ENCODE results near the gene VEZF1. TPM values are rescaled to one million over a fixed set of nuclear protein-coding genes. Genes with fewer than 3 reads are reported as not detected.

VEZF1 gene
- total and polyA plus RNA-seq, 4 experiments from 2014 or later = 30.6 to 76.6 (median 63.1) TPM

DNA sequence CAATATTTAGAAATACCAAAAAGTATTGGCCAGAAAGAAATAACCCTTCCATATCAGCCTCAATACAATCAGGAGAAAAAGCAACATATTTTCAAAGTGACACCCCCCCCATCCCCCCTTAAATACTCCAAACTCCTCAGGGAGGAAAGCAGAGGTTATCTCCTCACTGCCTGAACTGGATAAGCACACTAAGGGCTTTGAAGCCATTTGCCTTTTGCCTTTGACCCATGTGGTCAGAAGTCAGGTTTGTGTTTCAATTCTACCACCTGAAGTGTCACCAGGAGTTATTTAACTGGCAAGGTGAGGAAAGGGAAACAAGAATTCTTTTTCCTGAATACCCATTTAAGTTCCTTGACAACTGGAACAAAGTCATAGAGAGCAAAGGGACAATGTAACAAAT is 3.5 kb upstream of the VEZF1 start:
- no peak overlapping the region for H3K27ac ChIP-seq (ENCODE audit: low read depth, low read length)
- Mint-ChIP-seq H3K36me3 (peaks cover 0 to 14% of the 10 kb centered on the region in 2 donors), H3K4me3 (no peak overlapping the region), H3K9me3 (no peaks in the 10 kb centered on the region), H3K4me1 (peaks cover 31 to 59% (median 45%) of the 10 kb centered on the region in 4 donors), H3K27me3 (no peaks in the 10 kb centered on the region), H3K27ac (peak overlapping the region in 1 of 7 donors; percentile 59)
- DNase-seq = no peak
- intact Hi-C loops (cut with micrococcal nuclease) = no loop called here
- ChIA-PET CTCF (ENCODE audit: partially characterized antibody) (interaction anchor here (0.7 to 2.3 kb wide), 5 partner anchors 9 to 159 kb away, joined by 3 to 6 read pairs (median 3); partner anchors contain the start of gene SRSF1), POLR2A (ENCODE audit: partially characterized antibody) (interaction anchor here (1.2 to 7.0 kb wide), 2 partner anchors 15 to 141 kb away, joined by 3 to 85 read pairs; partner anchors contain the start of genes MRPS23 and SRSF1)
- H3K9me3 ChIP-seq (ENCODE audit: control insufficient read depth in 1 of 2, low read length in 2 of 2) = no peaks in the 10 kb centered on the region
- H3K4me1 ChIP-seq (ENCODE audit: insufficient read depth, low read length) = peaks cover 42% of the 10 kb centered on the region
- no peaks in the 10 kb centered on the region for H3K36me3 ChIP-seq (ENCODE audit: insufficient read depth, low read length)
- no peak overlapping the region for H3K4me3 ChIP-seq (ENCODE audit: low read length in 2 of 2)
- H3K27me3 ChIP-seq (ENCODE audit: insufficient read depth, low read length) = no peaks in the 10 kb centered on the region

GRCh38 chr17:57990037-57990436 is 2.0 kb upstream of the VEZF1 start:
- ChIA-PET CTCF (ENCODE audit: partially characterized antibody) (interaction anchor here (0.8 to 3.4 kb wide), 7 partner anchors 10 to 428 kb away, joined by 3 to 59 read pairs (median 4); partner anchors contain the start of genes RNF43 and SRSF1), POLR2A (ENCODE audit: partially characterized antibody) (interaction anchor here (0.9 to 7.0 kb wide), 6 partner anchors 9 to 163 kb away, joined by 3 to 85 read pairs (median 8); partner anchors contain the start of genes MRPS23 and SRSF1)
- Histone ChIP-seq H3K36me3 (ENCODE audit: insufficient read depth, low read length) (no peaks in the 10 kb centered on the region), H3K4me3 (ENCODE audit: low read length in 2 of 2) (no peak overlapping the region), H3K9me3 (ENCODE audit: control insufficient read depth in 1 of 2, low read length in 2 of 2) (no peaks in the 10 kb centered on the region), H3K27me3 (ENCODE audit: insufficient read depth, low read length) (no peaks in the 10 kb centered on the region), H3K27ac (ENCODE audit: low read depth, low read length) (no peak overlapping the region), H3K4me1 (ENCODE audit: insufficient read depth, low read length) (peaks cover 49% of the 10 kb centered on the region)
- no peak for DNase-seq
- Mint-ChIP-seq H3K27me3 (no peaks in the 10 kb centered on the region), H3K4me1 (peaks cover 37 to 66% (median 52%) of the 10 kb centered on the region in 4 donors), H3K9me3 (no peaks in the 10 kb centered on the region), H3K36me3 (peaks cover 0 to 21% of the 10 kb centered on the region in 2 donors), H3K27ac (peak overlapping the region in 6 of 7 donors; percentile 37 to 95 (median 56)), H3K4me3 (peak overlapping the region in 7 of 8 donors; percentile 51 to 96 (median 92))
- intact Hi-C loops (cut with micrococcal nuclease) = no loop called here

DNA sequence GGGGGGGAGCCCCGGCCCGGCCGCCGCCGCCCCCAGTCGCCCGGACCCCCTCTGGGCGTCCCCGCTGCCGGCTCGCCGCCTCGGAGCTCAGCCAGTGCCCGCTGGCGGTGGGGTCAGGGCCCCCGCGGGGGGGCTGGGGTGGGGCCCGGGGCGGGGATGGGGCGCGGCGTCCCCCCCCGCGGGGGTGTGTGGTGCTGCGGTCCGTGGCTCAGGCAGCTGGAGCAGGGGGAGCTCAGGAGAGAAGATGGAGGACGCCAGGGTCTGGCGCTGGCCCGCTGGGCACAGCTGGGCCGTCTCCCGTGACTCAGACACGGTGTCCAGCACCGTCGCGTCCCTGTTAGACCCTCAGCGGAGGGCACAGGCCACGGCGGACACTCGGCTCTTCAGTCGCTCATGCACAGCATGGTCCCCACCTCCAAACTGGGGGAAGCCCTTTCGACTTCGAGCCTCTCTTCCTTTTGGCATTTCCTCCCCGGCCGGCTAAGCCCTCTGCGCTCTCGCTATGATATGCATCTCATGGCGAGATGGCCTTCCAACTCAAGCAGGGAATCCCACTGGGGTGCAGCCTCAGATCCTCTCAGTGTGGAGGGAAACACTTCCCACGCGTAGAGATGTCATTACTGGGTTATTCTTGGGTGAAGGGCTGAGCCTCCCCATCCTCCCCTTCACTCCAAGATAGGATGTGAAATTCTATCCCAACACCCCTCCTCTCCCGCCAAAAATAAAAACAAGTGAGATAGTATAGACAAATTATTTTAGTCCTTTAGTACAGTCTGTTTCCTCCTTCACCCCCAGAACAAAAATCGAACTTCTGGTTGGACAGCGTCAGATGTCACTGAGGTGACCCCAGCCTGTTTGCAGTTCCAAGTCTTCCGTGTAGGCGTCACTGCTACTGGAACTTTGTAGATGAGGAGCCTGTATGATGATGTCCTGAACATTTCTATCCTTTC is 522 bp upstream of the VEZF1 start:
- Histone ChIP-seq H3K4me1 (ENCODE audit: insufficient read depth, low read length) (peaks cover 55% of the 10 kb centered on the region), H3K27ac (ENCODE audit: low read depth, low read length) (peak overlapping the region; percentile 76), H3K27me3 (ENCODE audit: insufficient read depth, low read length) (no peaks in the 10 kb centered on the region), H3K4me3 (ENCODE audit: low read length in 2 of 2) (peak overlapping the region; percentile 53 to 89), H3K36me3 (ENCODE audit: insufficient read depth, low read length) (no peaks in the 10 kb centered on the region), H3K9me3 (ENCODE audit: control insufficient read depth in 1 of 2, low read length in 2 of 2) (no peaks in the 10 kb centered on the region)
- Mint-ChIP-seq H3K27me3 (no peaks in the 10 kb centered on the region), H3K27ac (peak overlapping the region; percentile 85 to 98 (median 97)), H3K4me3 (peak overlapping the region; percentile 92 to 97 (median 96)), H3K4me1 (peaks cover 42 to 67% (median 57%) of the 10 kb centered on the region in 4 donors), H3K9me3 (no peaks in the 10 kb centered on the region), H3K36me3 (peaks cover 0 to 35% of the 10 kb centered on the region in 2 donors)
- DNase-seq = peak; percentile 75 to 82 (median 75)
- CTCF ChIA-PET (ENCODE audit: partially characterized antibody) = interaction anchor here (0.5 to 3.4 kb wide), 6 partner anchors 11 to 570 kb away, joined by 3 to 59 read pairs (median 5); partner anchors contain the start of gene SRSF1
- intact Hi-C loops (cut with micrococcal nuclease) = loop anchor here (1.0 to 5.0 kb wide), 3 partner anchors 19 to 138 kb away; partner anchors contain the start of genes DYNLL2, MRPS23 and SRSF1
- POLR2A ChIA-PET (ENCODE audit: partially characterized antibody) = interaction anchor here (0.6 to 7.0 kb wide), 18 partner anchors 10 to 865 kb away, joined by 3 to 85 read pairs (median 4); partner anchors contain the start of genes DYNLL2, HSF5, MRPS23 and SRSF1

GRCh38 chr17:57986841-57987580 is 1.0 kb downstream of the VEZF1 start:
- Histone ChIP-seq H3K27ac (ENCODE audit: low read depth, low read length) (peak overlapping the region; percentile 76), H3K4me1 (ENCODE audit: insufficient read depth, low read length) (peaks cover 59% of the 10 kb centered on the region), H3K36me3 (ENCODE audit: insufficient read depth, low read length) (no peaks in the 10 kb centered on the region), H3K9me3 (ENCODE audit: control insufficient read depth in 1 of 2, low read length in 2 of 2) (no peaks in the 10 kb centered on the region), H3K4me3 (ENCODE audit: low read length in 2 of 2) (peak overlapping the region; percentile 62 to 70), H3K27me3 (ENCODE audit: insufficient read depth, low read length) (no peaks in the 10 kb centered on the region)
- H3K4me3 Mint-ChIP-seq = peak overlapping the region; percentile 90 to 95 (median 92)
- peaks cover 9 to 47% of the 10 kb centered on the region in 2 donors for H3K36me3 Mint-ChIP-seq
- intact Hi-C loops (cut with micrococcal nuclease) = loop anchor here (1.0 to 5.0 kb wide), 3 partner anchors 8 to 95 kb away; partner anchors contain the start of gene DYNLL2
- peak in 2 of 5 donors; percentile 52 to 73 for DNase-seq
- POLR2A ChIA-PET (ENCODE audit: partially characterized antibody) = interaction anchor here (0.6 to 7.0 kb wide), 8 partner anchors 11 to 530 kb away, joined by 3 to 85 read pairs (median 7); partner anchors contain the start of genes CUEDC1, DYNLL2, MRPS23 and SRSF1
- no peaks in the 10 kb centered on the region for H3K9me3 Mint-ChIP-seq
- H3K27me3 Mint-ChIP-seq = no peaks in the 10 kb centered on the region
- H3K4me1 Mint-ChIP-seq = peaks cover 49 to 72% (median 64%) of the 10 kb centered on the region in 4 donors
- CTCF ChIA-PET (ENCODE audit: partially characterized antibody) = interaction anchor here (1.2 to 3.6 kb wide), 6 partner anchors 11 to 100 kb away, joined by 3 to 70 read pairs (median 4); partner anchors contain the start of gene SRSF1
- H3K27ac Mint-ChIP-seq = peak overlapping the region; percentile 91 to 95 (median 94)

DNA sequence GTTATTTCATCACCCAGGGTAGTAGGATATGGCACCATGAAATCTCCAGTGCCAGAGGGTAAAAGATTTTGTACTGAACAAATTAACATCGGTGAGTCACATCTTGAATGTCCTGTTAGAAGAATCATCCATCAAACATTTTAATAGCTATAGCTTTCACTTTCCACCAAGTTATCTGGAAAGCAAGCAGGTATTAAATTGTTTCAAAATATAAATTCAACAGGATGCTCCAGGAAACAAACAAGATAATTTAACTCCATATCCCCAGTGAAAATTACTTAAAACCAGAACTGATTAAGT is 2.4 kb downstream of the VEZF1 start:
- peaks cover 17 to 60% of the 10 kb centered on the region in 2 donors for H3K36me3 Mint-ChIP-seq
- Histone ChIP-seq H3K9me3 (ENCODE audit: control insufficient read depth in 1 of 2, low read length in 2 of 2) (no peaks in the 10 kb centered on the region), H3K36me3 (ENCODE audit: insufficient read depth, low read length) (peaks cover 5% of the 10 kb centered on the region), H3K27me3 (ENCODE audit: insufficient read depth, low read length) (no peaks in the 10 kb centered on the region), H3K27ac (ENCODE audit: low read depth, low read length) (no peak overlapping the region), H3K4me3 (ENCODE audit: low read length in 2 of 2) (no peak overlapping the region), H3K4me1 (ENCODE audit: insufficient read depth, low read length) (peaks cover 66% of the 10 kb centered on the region)
- intact Hi-C loops (cut with micrococcal nuclease) = loop anchor here (5.0 kb wide), 1 partner anchor 97 kb away; the partner anchor contains the start of gene DYNLL2
- H3K27me3 Mint-ChIP-seq = no peaks in the 10 kb centered on the region
- DNase-seq = no peak
- POLR2A ChIA-PET (ENCODE audit: partially characterized antibody) = interaction anchor here (0.6 to 7.0 kb wide), 5 partner anchors 21 to 135 kb away, joined by 3 to 85 read pairs (median 11); partner anchors contain the start of genes CUEDC1, DYNLL2, MRPS23 and SRSF1
- no peaks in the 10 kb centered on the region for H3K9me3 Mint-ChIP-seq
- peaks cover 55 to 86% (median 72%) of the 10 kb centered on the region in 4 donors for H3K4me1 Mint-ChIP-seq
- CTCF ChIA-PET (ENCODE audit: partially characterized antibody) = interaction anchor here (0.7 to 3.6 kb wide), 6 partner anchors 13 to 136 kb away, joined by 3 to 70 read pairs (median 5); no protein-coding TSS in a partner anchor
- peak overlapping the region; percentile 23 to 95 (median 42) for H3K4me3 Mint-ChIP-seq
- H3K27ac Mint-ChIP-seq = peak overlapping the region in 4 of 7 donors; percentile 27 to 80 (median 46)

DNA sequence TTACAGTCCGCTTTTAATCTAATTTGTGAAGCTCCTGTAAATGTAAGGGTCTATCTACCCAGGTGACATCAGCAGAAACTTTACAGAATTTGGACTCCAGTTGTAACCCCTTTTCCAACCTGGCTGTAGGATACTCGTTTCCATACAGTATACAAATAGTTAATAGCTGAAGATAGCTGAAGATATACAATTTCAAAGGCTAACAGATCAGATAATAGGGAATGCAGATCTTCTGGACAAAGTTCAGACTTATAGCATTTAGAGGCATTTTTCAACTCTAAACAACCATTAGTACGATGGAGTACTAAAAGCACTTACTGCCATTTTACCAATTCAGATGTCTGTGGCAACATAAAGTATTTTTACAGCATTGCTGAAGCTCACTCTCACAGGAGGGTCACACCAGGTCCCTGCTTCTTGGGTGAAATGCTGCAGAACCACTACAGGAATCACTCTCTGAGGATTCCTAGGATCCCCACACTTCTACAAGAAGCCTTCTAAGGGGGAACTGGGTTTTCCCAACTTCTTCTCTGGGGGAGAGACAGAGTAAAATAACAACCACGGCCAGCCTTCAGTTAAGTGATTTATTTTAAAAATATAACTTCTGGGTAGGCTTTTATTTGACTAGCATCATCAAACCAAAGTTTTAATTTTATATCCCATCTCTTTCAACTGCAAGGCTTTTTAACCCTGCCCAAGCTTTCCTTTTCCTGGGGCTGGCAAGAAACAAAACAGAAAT is 2.9 kb downstream of the VEZF1 start:
- intact Hi-C loops (cut with micrococcal nuclease) = loop anchor here (5.0 kb wide), 1 partner anchor 97 kb away; the partner anchor contains the start of gene DYNLL2
- no peaks in the 10 kb centered on the region for H3K9me3 ChIP-seq (ENCODE audit: control insufficient read depth in 1 of 2, low read length in 2 of 2)
- ChIA-PET POLR2A (ENCODE audit: partially characterized antibody) (interaction anchor here (0.6 to 7.0 kb wide), 5 partner anchors 22 to 135 kb away, joined by 3 to 85 read pairs (median 11); partner anchors contain the start of genes CUEDC1, DYNLL2, MRPS23 and SRSF1), CTCF (ENCODE audit: partially characterized antibody) (interaction anchor here (0.7 to 3.6 kb wide), 5 partner anchors 13 to 137 kb away, joined by 3 to 70 read pairs (median 5); no protein-coding TSS in a partner anchor)
- H3K27ac ChIP-seq (ENCODE audit: low read depth, low read length) = no peak overlapping the region
- Mint-ChIP-seq H3K27ac (peak overlapping the region in 3 of 7 donors; percentile 37 to 70 (median 55)), H3K4me1 (peaks cover 56 to 91% (median 75%) of the 10 kb centered on the region in 4 donors), H3K36me3 (peaks cover 20 to 65% of the 10 kb centered on the region in 2 donors), H3K4me3 (peak overlapping the region; percentile 36 to 95 (median 64)), H3K9me3 (no peaks in the 10 kb centered on the region), H3K27me3 (no peaks in the 10 kb centered on the region)
- DNase-seq = no peak
- H3K4me3 ChIP-seq (ENCODE audit: low read length in 2 of 2) = no peak overlapping the region
- H3K36me3 ChIP-seq (ENCODE audit: insufficient read depth, low read length) = peaks cover 5% of the 10 kb centered on the region
- H3K4me1 ChIP-seq (ENCODE audit: insufficient read depth, low read length) = peaks cover 66% of the 10 kb centered on the region
- H3K27me3 ChIP-seq (ENCODE audit: insufficient read depth, low read length) = no peaks in the 10 kb centered on the region
